PC-9 (cell line): ENCODE measurements around the gene MYO1E. TPM values are rescaled to one million over a fixed set of nuclear protein-coding genes. Genes with fewer than 3 reads are reported as not detected.

Source experiments
- BruUV-seq: library from RNA; stranded (reverse); fragments of 400-500 nt; replicated peaks from 2 replicates; lab custom pipeline; 2021; lab: Mats Ljungman, UMichigan
- CTCF ChIA-PET: fragments of 300-600 bp; sonication (Branson Sonifier 250); formaldehyde crosslinking; loops from one replicate; lab custom pipeline; 2022; ENCODE audit warnings: antibody characterized with exemption; lab: Charles Lee
- POLR2A ChIA-PET: fragments of 300-600 bp; sonication (Branson Sonifier 250); formaldehyde crosslinking; loops from one replicate; lab custom pipeline; 2022; ENCODE audit warnings: antibody characterized with exemption; ENCODE audit not compliant: unreplicated experiment; lab: Charles Lee
- DNase-seq, 2 experiments: peaks; one replicate each; pipeline versions ENCODE4 v3.0.0 to v3.0.0-alpha.2; 2015 to 2022; ENCODE audit warnings: mixed read lengths in 1 of 2
- H2AFZ ChIP-seq: fragments of 200-600 bp; sonication (generic); 2 replicates; pipeline ENCODE4 v1.8.1; 2017; ENCODE audit warnings: antibody characterized with exemption
- H3F3A ChIP-seq: fragments of 200-600 bp; sonication (generic); 2 replicates; pipeline ENCODE4 v1.8.1; 2017; ENCODE audit warnings: antibody characterized with exemption, mild to moderate bottlenecking, low read depth; ENCODE audit not compliant: insufficient read depth
- H3K27ac ChIP-seq: fragments of 200-600 bp; sonication (generic); 2 replicates; pipeline ENCODE4 v1.6.1; 2016; ENCODE audit warnings: mixed run types
- H3K27me3 ChIP-seq: fragments of 200-600 bp; sonication (generic); 2 replicates; pipeline ENCODE4 v1.6.1; 2016; ENCODE audit warnings: low read depth, mixed run types; ENCODE audit not compliant: insufficient read depth
- H3K36me3 ChIP-seq: fragments of 200-600 bp; sonication (generic); 2 replicates; pipeline ENCODE4 v1.6.1; 2016; ENCODE audit warnings: low read depth, mixed run types
- H3K4me1 ChIP-seq: fragments of 200-600 bp; sonication (generic); replicated peaks from 2 replicates; pipeline ENCODE4 v1.6.1; 2016; ENCODE audit warnings: mixed run types; ENCODE audit not compliant: insufficient read depth
- H3K4me2 ChIP-seq: fragments of 200-600 bp; sonication (generic); 2 replicates; pipeline ENCODE4 v1.6.1; 2017; ENCODE audit warnings: mixed run types
- H3K4me3 ChIP-seq: fragments of 200-600 bp; sonication (generic); 2 replicates; pipeline ENCODE4 v1.6.1; 2016; ENCODE audit warnings: mixed run types
- H3K79me2 ChIP-seq: fragments of 200-600 bp; sonication (generic); 2 replicates; pipeline ENCODE4 v1.6.1; 2017; ENCODE audit warnings: low read depth, mixed run types
- H3K9me2 ChIP-seq: fragments of 200-600 bp; sonication (generic); 2 replicates; pipeline ENCODE4 v1.8.1; 2017; ENCODE audit warnings: mild to moderate bottlenecking; ENCODE audit not compliant: insufficient read depth
- H3K9me3 ChIP-seq: fragments of 200-600 bp; sonication (generic); 2 replicates; pipeline ENCODE4 v1.8.1; 2016; ENCODE audit warnings: low read depth; ENCODE audit not compliant: insufficient read depth
- H4K20me1 ChIP-seq: fragments of 200-600 bp; sonication (generic); 2 replicates; pipeline ENCODE4 v1.8.1; 2017; ENCODE audit not compliant: insufficient read depth
- EZH2 ChIP-seq: fragments of 200-600 bp; sonication (generic); IDR thresholded peaks from 2 replicates; pipeline ENCODE4 v1.8.0; 2017; ENCODE audit warnings: antibody characterized with exemption, low read depth
- intact Hi-C: fragments of 100-400 bp; cut with micrococcal nuclease; formaldehyde crosslinking; loops from one replicate; pipeline ENCODE4 v1.10.0; 2022; ENCODE audit not compliant: unreplicated experiment
- total RNA-seq: library from RNA; stranded (reverse); gene quantifications from 2 replicates; pipeline ENCODE4 v1.2.3, GENCODE V29; 2021
- TF ChIP-seq, protein P1 (sequence below): fragments of 200-600 bp; sonication (generic); conservative IDR thresholded peaks from 2 replicates; pipeline ENCODE4 v1.6.1; 2017; ENCODE audit warnings: mixed run types, antibody characterized with exemption, mild to moderate bottlenecking, moderate library complexity

The MYO1E gene
- total RNA-seq, 1 experiment from 2014 or later = 156 TPM

- Histone ChIP-seq H3K36me3 (no peaks in the 10 kb centered on the region), H3K9me3 (no peaks in the 10 kb centered on the region), H4K20me1 (no peaks in the 10 kb centered on the region), H3K79me2 (no peaks in the 10 kb centered on the region), H3K27me3 (no peaks in the 10 kb centered on the region), H2AFZ (no peak overlapping the region), H3F3A (no peaks in the 10 kb centered on the region; the same call in 1 of the 2 replicates), H3K4me3 (no peak overlapping the region), H3K4me1 (no peaks in the 10 kb centered on the region), H3K9me2 (no peaks in the 10 kb centered on the region), H3K27ac (no peak overlapping the region), H3K4me2 (no peak overlapping the region)
- BruUV-seq = no TSS peak
- ChIA-PET POLR2A (no interaction called here), CTCF (no interaction called here)
- TF ChIP-seq EZH2 = no peak
- TF ChIP-seq, protein P1, sequence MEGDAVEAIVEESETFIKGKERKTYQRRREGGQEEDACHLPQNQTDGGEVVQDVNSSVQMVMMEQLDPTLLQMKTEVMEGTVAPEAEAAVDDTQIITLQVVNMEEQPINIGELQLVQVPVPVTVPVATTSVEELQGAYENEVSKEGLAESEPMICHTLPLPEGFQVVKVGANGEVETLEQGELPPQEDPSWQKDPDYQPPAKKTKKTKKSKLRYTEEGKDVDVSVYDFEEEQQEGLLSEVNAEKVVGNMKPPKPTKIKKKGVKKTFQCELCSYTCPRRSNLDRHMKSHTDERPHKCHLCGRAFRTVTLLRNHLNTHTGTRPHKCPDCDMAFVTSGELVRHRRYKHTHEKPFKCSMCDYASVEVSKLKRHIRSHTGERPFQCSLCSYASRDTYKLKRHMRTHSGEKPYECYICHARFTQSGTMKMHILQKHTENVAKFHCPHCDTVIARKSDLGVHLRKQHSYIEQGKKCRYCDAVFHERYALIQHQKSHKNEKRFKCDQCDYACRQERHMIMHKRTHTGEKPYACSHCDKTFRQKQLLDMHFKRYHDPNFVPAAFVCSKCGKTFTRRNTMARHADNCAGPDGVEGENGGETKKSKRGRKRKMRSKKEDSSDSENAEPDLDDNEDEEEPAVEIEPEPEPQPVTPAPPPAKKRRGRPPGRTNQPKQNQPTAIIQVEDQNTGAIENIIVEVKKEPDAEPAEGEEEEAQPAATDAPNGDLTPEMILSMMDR = no peak
- intact Hi-C loops = no loop called here
- DNase-seq = no peak
Measured at GRCh38 chr15:59229453-59229852, 143.2 kb downstream of the MYO1E start.

- no peak overlapping the region for H3K4me2 ChIP-seq
- H2AFZ ChIP-seq = no peak overlapping the region
- intact Hi-C loops = no loop called here
- no TSS peak for BruUV-seq
- no peaks in the 10 kb centered on the region for H4K20me1 ChIP-seq
- peaks cover 3% of the 10 kb centered on the region; the same call in 1 of the 2 replicates for H3K36me3 ChIP-seq
- H3K27ac ChIP-seq = no peak overlapping the region
- H3K9me3 ChIP-seq = no peaks in the 10 kb centered on the region
- H3K27me3 ChIP-seq = no peaks in the 10 kb centered on the region
- POLR2A ChIA-PET = no interaction called here
- no peaks in the 10 kb centered on the region for H3K4me1 ChIP-seq
- no peaks in the 10 kb centered on the region for H3K79me2 ChIP-seq
- no peaks in the 10 kb centered on the region; the same call in 1 of the 2 replicates for H3F3A ChIP-seq
- CTCF ChIA-PET = no interaction called here
- no peak for DNase-seq
- H3K4me3 ChIP-seq = no peak overlapping the region
- no peaks in the 10 kb centered on the region for H3K9me2 ChIP-seq
- no peak for TF ChIP-seq EZH2
- TF ChIP-seq, protein P1 = no peak
Measured at GRCh38 chr15:59229015-59229414, 143.7 kb downstream of the MYO1E start.

DNA sequence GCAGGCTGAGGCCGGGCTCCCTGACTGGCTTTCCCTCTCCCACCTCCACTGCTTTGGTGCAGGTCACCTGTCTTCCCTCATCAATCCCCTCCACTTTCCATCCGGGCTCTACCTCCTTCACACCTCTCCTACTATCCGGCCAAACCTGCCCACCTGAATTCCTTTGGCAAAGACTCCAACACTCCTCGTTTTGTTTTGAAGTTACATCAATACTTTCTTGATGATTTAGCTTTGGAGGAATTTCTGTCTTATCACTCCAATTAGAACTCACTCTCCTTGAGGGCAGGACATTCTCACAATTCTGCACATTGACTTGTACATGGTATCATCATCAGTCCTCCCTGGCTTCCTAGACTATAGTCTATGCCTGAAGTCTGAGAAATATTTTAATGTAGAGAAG is 145.7 kb downstream of the MYO1E start:
- Histone ChIP-seq H2AFZ (no peak overlapping the region), H4K20me1 (no peaks in the 10 kb centered on the region), H3K4me3 (no peak overlapping the region), H3F3A (no peaks in the 10 kb centered on the region), H3K27me3 (no peaks in the 10 kb centered on the region), H3K4me1 (no peaks in the 10 kb centered on the region), H3K4me2 (no peak overlapping the region), H3K79me2 (no peaks in the 10 kb centered on the region), H3K9me3 (no peaks in the 10 kb centered on the region), H3K27ac (no peak overlapping the region), H3K36me3 (peaks cover 5% of the 10 kb centered on the region; the same call in 1 of the 2 replicates), H3K9me2 (no peaks in the 10 kb centered on the region)
- no TSS peak for BruUV-seq
- POLR2A ChIA-PET = interaction anchor here (0.6 kb wide), 1 partner anchor 154 kb away, joined by 3 read pairs; no protein-coding TSS in a partner anchor
- no peak for TF ChIP-seq EZH2
- TF ChIP-seq, protein P1 = no peak
- CTCF ChIA-PET = no interaction called here
- no peak for DNase-seq
- intact Hi-C loops = no loop called here
